ENCODE measurements around the gene CRYL1.

The CRYL1 gene

GRCh38 chr13:20442375-20442774 lies 83.3 kb downstream of the CRYL1 start:
- no peaks in the 10 kb centered on the region for H3K27me3 ChIP-seq (ENCODE audit: control insufficient read depth in 3 of 3, insufficient read depth in 3 of 3, low read depth in 1 of 3, low read length in 3 of 3)
- no peak overlapping the region for H3K4ac ChIP-seq (ENCODE audit: low read length)
- no peak overlapping the region for H3K27ac ChIP-seq (replicated peaks; ENCODE audit: low read length)
- H2BK15ac ChIP-seq (ENCODE audit: low read length), result no peak overlapping the region
- H3K4me2 ChIP-seq (ENCODE audit: insufficient read depth, low read length, poor library complexity, severe bottlenecking), result no peak overlapping the region
- no peak overlapping the region for H2AFZ ChIP-seq (ENCODE audit: low read length)
- H3K14ac ChIP-seq (ENCODE audit: low read length), result no peak overlapping the region
- no peak overlapping the region for H4K91ac ChIP-seq (ENCODE audit: low read depth, low read length, poor library complexity)
- no peaks in the 10 kb centered on the region for H3K79me1 ChIP-seq (ENCODE audit: low read depth, low read length)
- H3K4me3 ChIP-seq (ENCODE audit: low read length in 2 of 2), result no peak overlapping the region
- no peak overlapping the region for H2BK5ac ChIP-seq (ENCODE audit: low read length)
- DNase-seq (ENCODE audit: low spot score), result no peak
- H3K9ac ChIP-seq (ENCODE audit: low read depth, low read length, poor library complexity), result no peak overlapping the region
- H2AK5ac ChIP-seq (ENCODE audit: low read depth, low read length), result no peak overlapping the region
- H2BK120ac ChIP-seq (ENCODE audit: low read depth, low read length), result no peak overlapping the region
- no peaks in the 10 kb centered on the region for H3K36me3 ChIP-seq (replicated peaks in 1 of 2; ENCODE audit: control insufficient read depth in 2 of 2, insufficient read depth in 2 of 2, low read length in 2 of 2)
- H2BK12ac ChIP-seq (ENCODE audit: low read length), result no peak overlapping the region
- peaks cover 0 to 2% of the 10 kb centered on the region in 2 donors for H3K4me1 ChIP-seq (ENCODE audit: control insufficient read depth in 2 of 2, insufficient read depth in 1 of 2, low read depth in 1 of 2, low read length in 2 of 2)
- peaks cover 0 to 2% of the 10 kb centered on the region in 2 donors for H3K9me3 ChIP-seq (replicated peaks in 1 of 2; ENCODE audit: control insufficient read depth in 2 of 2, insufficient read depth in 1 of 2, low read depth in 1 of 2, low read length in 2 of 2)
- H3K18ac ChIP-seq (ENCODE audit: low read length), result no peak overlapping the region
- H3K23ac ChIP-seq (ENCODE audit: low read depth, low read length, poor library complexity), result no peak overlapping the region
- H4K8ac ChIP-seq (ENCODE audit: low read depth, low read length), result no peak overlapping the region

GRCh38 chr13:20441879-20442278 lies 83.8 kb downstream of the CRYL1 start:
- no peak overlapping the region for H3K4me2 ChIP-seq (ENCODE audit: insufficient read depth, low read length, poor library complexity, severe bottlenecking)
- DNase-seq (ENCODE audit: low spot score), result peak; percentile 18
- no peak overlapping the region for H3K27ac ChIP-seq (replicated peaks; ENCODE audit: low read length)
- H3K9me3 ChIP-seq (replicated peaks in 1 of 2; ENCODE audit: control insufficient read depth in 2 of 2, insufficient read depth in 1 of 2, low read depth in 1 of 2, low read length in 2 of 2), result peaks cover 0 to 2% of the 10 kb centered on the region in 2 donors
- H3K4ac ChIP-seq (ENCODE audit: low read length), result no peak overlapping the region
- no peak overlapping the region for H3K9ac ChIP-seq (ENCODE audit: low read depth, low read length, poor library complexity)
- no CpG with 5 or more reads among the region's 2 CpGs for WGBS, 2 donors (ENCODE audit: extremely low coverage in 2 of 2, insufficient read length in 2 of 2, insufficient replicate concordance in 1 of 2)
- H3K36me3 ChIP-seq (replicated peaks in 1 of 2; ENCODE audit: control insufficient read depth in 2 of 2, insufficient read depth in 2 of 2, low read length in 2 of 2), result no peaks in the 10 kb centered on the region
- H4K8ac ChIP-seq (ENCODE audit: low read depth, low read length), result no peak overlapping the region
- no peak overlapping the region for H2BK5ac ChIP-seq (ENCODE audit: low read length)
- no peak overlapping the region for H3K23ac ChIP-seq (ENCODE audit: low read depth, low read length, poor library complexity)
- no peaks in the 10 kb centered on the region for H3K27me3 ChIP-seq (ENCODE audit: control insufficient read depth in 3 of 3, insufficient read depth in 3 of 3, low read depth in 1 of 3, low read length in 3 of 3)
- no peak overlapping the region for H2AK5ac ChIP-seq (ENCODE audit: low read depth, low read length)
- H2BK15ac ChIP-seq (ENCODE audit: low read length), result no peak overlapping the region
- no peak overlapping the region for H3K4me3 ChIP-seq (ENCODE audit: low read length in 2 of 2)
- no peak overlapping the region for H2AFZ ChIP-seq (ENCODE audit: low read length)
- H3K14ac ChIP-seq (ENCODE audit: low read length), result no peak overlapping the region
- no peak overlapping the region for H2BK12ac ChIP-seq (ENCODE audit: low read length)
- no peaks in the 10 kb centered on the region for H3K79me1 ChIP-seq (ENCODE audit: low read depth, low read length)
- H3K4me1 ChIP-seq (ENCODE audit: control insufficient read depth in 2 of 2, insufficient read depth in 1 of 2, low read depth in 1 of 2, low read length in 2 of 2), result peaks cover 0 to 2% of the 10 kb centered on the region in 2 donors
- no peak overlapping the region for H3K18ac ChIP-seq (ENCODE audit: low read length)
- no peak overlapping the region for H2BK120ac ChIP-seq (ENCODE audit: low read depth, low read length)
- no peak overlapping the region for H4K91ac ChIP-seq (ENCODE audit: low read depth, low read length, poor library complexity)

- Histone ChIP-seq H2BK12ac (ENCODE audit: low read length) (no peak overlapping the region), H3K14ac (ENCODE audit: low read length) (no peak overlapping the region), H3K18ac (ENCODE audit: low read length) (no peak overlapping the region), H3K79me1 (ENCODE audit: low read depth, low read length) (no peaks in the 10 kb centered on the region), H2BK5ac (ENCODE audit: low read length) (no peak overlapping the region), H2BK15ac (ENCODE audit: low read length) (no peak overlapping the region), H3K27ac (replicated peaks; ENCODE audit: low read length) (no peak overlapping the region), H3K9me3 (replicated peaks in 1 of 2; ENCODE audit: control insufficient read depth in 2 of 2, insufficient read depth in 1 of 2, low read depth in 1 of 2, low read length in 2 of 2) (peaks cover 0 to 2% of the 10 kb centered on the region in 2 donors), H3K4me3 (ENCODE audit: low read length in 2 of 2) (no peak overlapping the region), H3K4ac (ENCODE audit: low read length) (no peak overlapping the region), H4K91ac (ENCODE audit: low read depth, low read length, poor library complexity) (no peak overlapping the region), H2BK120ac (ENCODE audit: low read depth, low read length) (no peak overlapping the region), H3K9ac (ENCODE audit: low read depth, low read length, poor library complexity) (peak overlapping the region; percentile 51), H3K23ac (ENCODE audit: low read depth, low read length, poor library complexity) (no peak overlapping the region), H3K36me3 (replicated peaks in 1 of 2; ENCODE audit: control insufficient read depth in 2 of 2, insufficient read depth in 2 of 2, low read length in 2 of 2) (no peaks in the 10 kb centered on the region), H3K4me2 (ENCODE audit: insufficient read depth, low read length, poor library complexity, severe bottlenecking) (no peak overlapping the region), H3K27me3 (ENCODE audit: control insufficient read depth in 3 of 3, insufficient read depth in 3 of 3, low read depth in 1 of 3, low read length in 3 of 3) (no peaks in the 10 kb centered on the region), H2AK5ac (ENCODE audit: low read depth, low read length) (no peak overlapping the region), H4K8ac (ENCODE audit: low read depth, low read length) (no peak overlapping the region), H2AFZ (ENCODE audit: low read length) (no peak overlapping the region), H3K4me1 (ENCODE audit: control insufficient read depth in 2 of 2, insufficient read depth in 1 of 2, low read depth in 1 of 2, low read length in 2 of 2) (peaks cover 0 to 2% of the 10 kb centered on the region in 2 donors)
- WGBS, 2 donors (ENCODE audit: extremely low coverage in 2 of 2, insufficient read length in 2 of 2, insufficient replicate concordance in 1 of 2), result no CpG with 5 or more reads among the region's 5 CpGs
- no peak for DNase-seq (ENCODE audit: low spot score)
These were observed 84.6 kb downstream of the CRYL1 start for GRCh38 chr13:20441056-20441455.

GRCh38 chr13:20439261-20439660 lies 86.4 kb downstream of the CRYL1 start:
- Histone ChIP-seq H3K27me3 (ENCODE audit: control insufficient read depth in 3 of 3, insufficient read depth in 3 of 3, low read depth in 1 of 3, low read length in 3 of 3) (no peaks in the 10 kb centered on the region), H3K23ac (ENCODE audit: low read depth, low read length, poor library complexity) (no peak overlapping the region), H2AFZ (ENCODE audit: low read length) (no peak overlapping the region), H2AK5ac (ENCODE audit: low read depth, low read length) (no peak overlapping the region), H2BK120ac (ENCODE audit: low read depth, low read length) (no peak overlapping the region), H3K14ac (ENCODE audit: low read length) (no peak overlapping the region), H3K9me3 (replicated peaks in 1 of 2; ENCODE audit: control insufficient read depth in 2 of 2, insufficient read depth in 1 of 2, low read depth in 1 of 2, low read length in 2 of 2) (no peaks in the 10 kb centered on the region), H3K4me3 (ENCODE audit: low read length in 2 of 2) (no peak overlapping the region), H3K36me3 (replicated peaks in 1 of 2; ENCODE audit: control insufficient read depth in 2 of 2, insufficient read depth in 2 of 2, low read length in 2 of 2) (no peaks in the 10 kb centered on the region), H4K8ac (ENCODE audit: low read depth, low read length) (no peak overlapping the region), H2BK15ac (ENCODE audit: low read length) (no peak overlapping the region), H3K9ac (ENCODE audit: low read depth, low read length, poor library complexity) (no peak overlapping the region), H3K4me2 (ENCODE audit: insufficient read depth, low read length, poor library complexity, severe bottlenecking) (no peak overlapping the region), H3K79me1 (ENCODE audit: low read depth, low read length) (no peaks in the 10 kb centered on the region), H4K91ac (ENCODE audit: low read depth, low read length, poor library complexity) (no peak overlapping the region), H2BK5ac (ENCODE audit: low read length) (no peak overlapping the region), H3K18ac (ENCODE audit: low read length) (no peak overlapping the region), H3K27ac (replicated peaks; ENCODE audit: low read length) (no peak overlapping the region), H2BK12ac (ENCODE audit: low read length) (no peak overlapping the region), H3K4ac (ENCODE audit: low read length) (no peak overlapping the region), H3K4me1 (ENCODE audit: control insufficient read depth in 2 of 2, insufficient read depth in 1 of 2, low read depth in 1 of 2, low read length in 2 of 2) (peaks cover 0 to 2% of the 10 kb centered on the region in 2 donors)
- no CpG with 5 or more reads among the region's 4 CpGs for WGBS, 2 donors (ENCODE audit: extremely low coverage in 2 of 2, insufficient read length in 2 of 2, insufficient replicate concordance in 1 of 2)
- no peak for DNase-seq (ENCODE audit: low spot score)

Data from neuronal stem cell (in vitro differentiated cells).